NB4 (cell line): ENCODE measurements around the gene HSPA4.
"Not testable (repeated sequence)": the region's sequence is repeated elsewhere in the genome, so short reads cannot be mapped to it uniquely, and the experiment has no call there.

Experiments used
- DNase-seq: peaks from one replicate; pipeline ENCODE4 v3.0.0; 2010; ENCODE audit warnings: low read depth
- H3K4me3 ChIP-seq: one replicate; pipeline ENCODE4 v1.5.1; 2011; ENCODE audit warnings: mild to moderate bottlenecking, low read depth, low read length, moderate library complexity
- CTCF ChIP-seq: IDR thresholded peaks from one replicate; pipeline ENCODE4 v1.5.1; 2012; ENCODE audit warnings: low read depth, low read length
- MYC ChIP-seq: IDR thresholded peaks from 2 replicates; pipeline ENCODE4 v1.6.1; 2011; ENCODE audit warnings: low read depth, low read length
- POLR2A ChIP-seq: IDR thresholded peaks from 2 replicates; pipeline ENCODE4 v1.6.1; 2011; ENCODE audit warnings: mild to moderate bottlenecking; ENCODE audit not compliant: insufficient read length; ENCODE audit errors: extremely low read depth
- TF ChIP-seq, protein P1 (sequence below): IDR thresholded peaks from 2 replicates; pipeline ENCODE4 v1.6.1; 2011; ENCODE audit warnings: low read depth, low read length

The HSPA4 gene

GRCh38 chr5:133081703-133082102 lies 29.9 kb downstream of the HSPA4 start:
- no peak overlapping the region for H3K4me3 ChIP-seq
- no peak for DNase-seq

GRCh38 chr5:133082128-133082527 lies 30.3 kb downstream of the HSPA4 start:
- TF ChIP-seq POLR2A (no peak), CTCF (no peak), MYC (no peak)
- TF ChIP-seq, protein P1, sequence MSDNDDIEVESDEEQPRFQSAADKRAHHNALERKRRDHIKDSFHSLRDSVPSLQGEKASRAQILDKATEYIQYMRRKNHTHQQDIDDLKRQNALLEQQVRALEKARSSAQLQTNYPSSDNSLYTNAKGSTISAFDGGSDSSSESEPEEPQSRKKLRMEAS: no peak
- no peak for DNase-seq

More at GRCh38 chr5:133081703-133082102, 29.9 kb downstream of the HSPA4 start:
- TF ChIP-seq CTCF: no peak
- TF ChIP-seq MYC: no peak
- TF ChIP-seq POLR2A: no peak
- TF ChIP-seq, protein P1: no peak

DNA sequence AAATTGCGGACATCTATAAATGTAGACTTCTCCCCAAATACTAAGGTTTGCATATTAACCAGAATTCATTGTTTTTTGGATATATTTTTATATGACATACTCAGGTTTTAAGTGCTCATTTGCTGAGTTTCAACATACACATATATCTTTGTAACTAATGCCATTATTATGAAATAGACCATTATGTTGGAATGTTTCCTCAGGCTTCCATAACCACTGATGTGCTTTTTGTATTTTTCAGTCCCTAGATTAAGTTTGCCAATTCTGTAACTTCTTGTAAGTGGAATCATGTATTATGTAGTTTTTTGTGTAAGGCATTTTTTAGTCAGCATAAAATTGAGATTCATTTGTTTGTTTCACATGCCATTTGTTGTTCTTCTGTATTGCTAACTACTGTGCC lies 32.1 kb downstream of the HSPA4 start:
- no peak for DNase-seq
- TF ChIP-seq, protein P1: no peak
- no peak for TF ChIP-seq POLR2A
- H3K4me3 ChIP-seq: no peak overlapping the region

More at GRCh38 chr5:133082128-133082527, 30.3 kb downstream of the HSPA4 start:
- H3K4me3 ChIP-seq: no peak overlapping the region

- H3K4me3 ChIP-seq, DNase-seq: not testable (repeated sequence)
Measured at GRCh38 chr5:133085171-133085570, 33.4 kb downstream of the HSPA4 start.

GRCh38 chr5:133086366-133086875 lies 34.6 kb downstream of the HSPA4 start:
- TF ChIP-seq POLR2A (no peak), CTCF (no peak), MYC (no peak)
- TF ChIP-seq, protein P1: no peak
- no peak for DNase-seq
- no peak overlapping the region for H3K4me3 ChIP-seq

- TF ChIP-seq POLR2A (no peak), MYC (no peak), CTCF (no peak)
- TF ChIP-seq, protein P1: no peak
- H3K4me3 ChIP-seq: no peak overlapping the region
- no peak for DNase-seq
Measured at GRCh38 chr5:133088064-133088463, 36.3 kb downstream of the HSPA4 start.

DNA sequence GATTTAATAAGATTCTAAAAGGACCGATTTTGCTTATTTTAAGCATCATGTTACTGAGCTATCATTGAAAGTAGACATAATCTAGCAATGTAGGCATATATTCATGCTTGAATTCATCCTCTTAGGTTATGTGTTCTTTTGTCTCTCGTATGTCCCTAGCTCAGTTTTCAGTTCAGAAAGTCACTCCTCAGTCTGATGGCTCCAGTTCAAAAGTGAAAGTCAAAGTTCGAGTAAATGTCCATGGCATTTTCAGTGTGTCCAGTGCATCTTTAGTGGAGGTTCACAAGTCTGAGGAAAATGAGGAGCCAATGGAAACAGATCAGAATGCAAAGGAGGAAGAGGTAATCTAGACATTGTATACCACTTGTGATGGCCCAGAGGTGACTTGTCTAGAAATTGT lies 39.2 kb downstream of the HSPA4 start:
- no peak overlapping the region for H3K4me3 ChIP-seq
- no peak for DNase-seq
- TF ChIP-seq, protein P1: no peak
- TF ChIP-seq MYC (no peak), CTCF (no peak), POLR2A (no peak)
